HG03280 (cell line): ENCODE measurements around the gene BEND3.
"Not testable (repeated sequence)": the region's sequence is repeated elsewhere in the genome, so short reads cannot be mapped to it uniquely, and the experiment has no call there.

Experiments used
- ATAC-seq: cut with Tn5 transposase; IDR thresholded peaks from one replicate; pipeline ENCODE4 v1.9.1; 2021; ENCODE audit warnings: mild to moderate bottlenecking, moderate library complexity; ENCODE audit not compliant: unreplicated experiment

Gene BEND3

GRCh38 chr6:107114926-107115694 lies at the start of gene BEND3:
Gene BEND3, minus strand, starts transcription at chr6:107115515. Its CDS starts 16,230 bp downstream, at chr6:107099285.
- ATAC-seq: peak; percentile 33

GRCh38 chr6:107164299-107164698 lies 49.0 kb upstream of the BEND3 start:
- ATAC-seq: not testable (repeated sequence)

DNA sequence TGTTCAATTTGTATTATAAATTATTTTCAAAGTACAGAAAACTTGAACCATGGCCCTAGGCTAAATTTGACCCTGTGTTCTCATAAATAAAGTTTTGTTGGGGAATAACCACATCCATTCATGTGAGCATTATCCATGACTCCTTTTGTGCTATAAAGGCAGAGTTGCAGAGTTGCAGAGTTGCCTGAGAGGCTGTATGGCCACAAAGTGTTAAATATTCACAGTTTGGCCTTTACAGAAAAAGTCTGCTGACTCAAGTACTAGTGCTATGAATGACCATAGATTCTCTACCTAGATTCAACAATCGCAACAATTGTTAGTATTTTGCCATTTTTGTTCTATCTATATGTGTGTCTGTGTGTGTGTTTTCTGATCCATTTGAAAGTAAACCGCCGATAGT lies 46.2 kb upstream of the BEND3 start:
- ATAC-seq: no peak

GRCh38 chr6:107156617-107157016 lies 41.3 kb upstream of the BEND3 start:
- no peak for ATAC-seq

DNA sequence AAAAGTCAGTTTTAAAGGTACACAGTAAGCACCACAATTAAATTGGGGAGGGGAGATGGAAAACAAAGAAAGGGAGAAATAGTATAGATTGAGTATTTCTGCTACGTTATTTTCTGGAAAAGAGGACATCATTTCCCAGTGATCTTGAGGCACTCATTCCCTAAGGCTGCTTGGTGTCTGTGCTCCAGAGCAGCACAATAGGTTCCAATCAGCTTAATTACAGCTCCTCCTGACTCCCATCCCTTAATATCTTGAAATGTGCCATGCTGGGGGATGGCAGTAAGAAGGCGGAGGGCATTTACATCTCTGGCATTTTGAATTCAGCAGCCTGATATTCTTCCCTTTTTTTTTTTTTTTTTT lies 39.5 kb upstream of the BEND3 start:
- ATAC-seq: no peak

- ATAC-seq: no peak
Measured at GRCh38 chr6:107154131-107154800, 39.0 kb upstream of the BEND3 start.

GRCh38 chr6:107152638-107153430 lies 37.5 kb upstream of the BEND3 start:
- no peak for ATAC-seq

- ATAC-seq: no peak
Measured at GRCh38 chr6:107144666-107145065, 29.4 kb upstream of the BEND3 start.

DNA sequence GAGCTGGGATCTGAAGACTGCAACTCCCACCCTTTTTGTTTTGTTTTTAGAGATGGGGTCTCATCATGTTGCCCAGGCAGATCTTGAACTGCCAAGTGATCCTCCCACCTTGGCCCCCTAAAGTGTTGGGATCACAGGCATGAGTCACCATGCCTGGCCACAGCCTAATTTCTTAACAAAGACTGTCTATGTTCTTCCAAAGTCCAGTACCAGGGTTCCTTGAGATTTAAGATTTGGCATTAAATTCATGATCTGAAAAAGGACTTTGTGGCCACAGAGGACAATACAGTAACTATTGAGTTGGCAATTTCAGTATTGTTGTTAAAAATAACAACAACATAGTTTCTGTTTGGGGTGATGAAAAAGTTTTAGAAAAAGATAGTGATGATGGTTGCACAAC lies 28.7 kb upstream of the BEND3 start:
- ATAC-seq: no peak

- ATAC-seq: no peak
Measured at GRCh38 chr6:107140581-107140980, 25.3 kb upstream of the BEND3 start.

DNA sequence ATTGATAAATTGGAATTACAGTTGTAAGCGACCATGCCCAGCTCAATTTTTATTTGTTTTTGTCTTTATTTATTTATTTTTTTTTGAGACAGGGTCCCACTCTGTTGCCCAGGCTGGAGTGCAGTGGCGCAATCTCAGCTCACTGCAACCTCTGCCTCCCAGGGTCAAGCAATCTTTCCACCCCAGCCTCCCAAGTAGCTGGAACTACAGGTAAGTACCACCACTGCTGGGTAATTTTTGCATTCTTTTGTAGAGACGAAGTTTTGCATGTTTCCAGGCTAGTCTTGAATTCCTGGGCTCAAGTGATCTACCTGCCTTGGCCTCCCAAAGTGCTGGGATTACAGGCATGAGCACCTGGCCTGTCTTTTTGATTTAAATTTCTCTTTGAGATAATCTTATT lies 21.0 kb upstream of the BEND3 start:
- ATAC-seq: not testable (repeated sequence)

GRCh38 chr6:107135048-107135680 lies 19.8 kb upstream of the BEND3 start:
- ATAC-seq: not testable (repeated sequence)

- ATAC-seq: no peak
Measured at GRCh38 chr6:107132330-107132954, 17.1 kb upstream of the BEND3 start.

GRCh38 chr6:107129370-107129925 lies 14.1 kb upstream of the BEND3 start:
- no peak for ATAC-seq

DNA sequence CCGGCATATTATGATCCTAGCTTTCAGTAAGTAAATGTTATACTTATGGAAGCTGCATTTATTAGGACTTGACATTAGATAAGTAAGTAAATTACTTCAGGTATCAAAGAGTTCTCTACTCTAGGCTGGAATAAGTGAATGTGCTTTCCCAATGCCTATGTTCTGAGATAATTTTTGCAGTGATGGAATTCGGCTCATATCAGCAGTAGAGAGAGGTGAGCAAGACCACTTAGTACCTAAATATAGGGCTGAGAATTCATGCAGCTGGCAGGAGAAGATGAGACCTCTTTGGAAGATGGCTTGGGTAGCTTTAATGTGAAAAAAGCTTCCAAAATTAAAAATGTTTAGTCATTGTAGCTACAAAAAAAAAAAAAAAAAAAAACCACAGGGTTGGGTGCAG lies 13.3 kb upstream of the BEND3 start:
- no peak for ATAC-seq

- ATAC-seq: no peak
Measured at GRCh38 chr6:107128175-107128574, 12.9 kb upstream of the BEND3 start.

DNA sequence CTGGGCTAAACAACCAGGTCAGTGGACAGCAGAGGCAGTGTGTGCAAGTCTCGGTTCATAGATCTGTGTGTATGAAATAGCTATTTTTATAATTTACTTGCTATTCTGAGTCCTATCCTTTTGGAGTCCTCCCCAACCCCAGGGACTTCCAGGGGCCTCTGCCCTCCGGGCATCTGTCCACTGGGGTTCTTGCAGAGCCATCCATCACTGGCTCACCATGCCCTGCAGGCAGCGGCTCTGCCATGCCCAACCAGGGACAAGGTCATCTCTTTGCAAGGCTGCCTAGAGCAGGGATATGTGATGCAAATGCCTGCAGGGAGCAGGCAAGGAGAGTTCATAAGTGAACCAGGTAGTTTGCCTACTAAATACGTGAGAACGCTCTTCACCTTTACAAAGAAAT lies 10.5 kb upstream of the BEND3 start:
- no peak for ATAC-seq

DNA sequence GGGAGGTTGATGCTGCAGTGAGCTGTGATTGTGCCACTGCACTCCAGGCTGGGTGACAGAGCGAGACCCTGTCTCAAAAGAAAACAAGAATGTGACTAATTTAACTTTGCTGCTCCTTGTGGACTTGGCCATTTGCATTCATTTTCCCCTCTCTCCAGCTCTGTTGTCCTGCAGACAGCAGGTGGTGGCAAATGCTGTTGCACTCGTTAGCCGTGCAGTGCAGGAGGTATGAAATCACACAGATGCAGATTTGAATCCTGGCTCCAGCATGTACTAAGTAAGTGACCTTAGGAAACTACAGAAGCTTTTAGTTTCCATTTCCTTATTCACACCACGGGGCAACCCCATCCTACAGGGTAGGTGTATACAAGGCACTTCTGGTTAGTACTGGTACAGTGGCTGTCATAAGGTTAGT lies 9.6 kb upstream of the BEND3 start:
- no peak for ATAC-seq

DNA sequence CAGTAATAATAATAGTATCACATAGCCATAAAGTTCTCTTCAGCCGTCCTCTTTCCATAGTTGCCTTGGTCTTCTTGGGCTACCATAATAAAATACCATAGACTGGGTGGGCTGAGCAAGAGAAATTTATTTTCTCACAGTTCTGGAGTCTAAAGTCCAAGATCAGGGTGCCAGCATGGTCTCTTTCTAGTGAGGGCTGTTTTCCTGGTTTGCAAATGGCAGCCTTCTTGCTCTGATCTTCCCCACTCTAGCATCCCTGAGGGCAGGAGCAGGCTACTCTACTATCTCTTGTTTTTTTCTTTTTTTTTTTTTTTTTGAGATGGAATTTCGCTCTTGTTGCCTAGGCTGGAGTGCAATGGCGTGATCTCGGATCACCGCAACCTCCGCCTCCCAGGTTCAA lies 8.2 kb upstream of the BEND3 start:
- no peak for ATAC-seq

DNA sequence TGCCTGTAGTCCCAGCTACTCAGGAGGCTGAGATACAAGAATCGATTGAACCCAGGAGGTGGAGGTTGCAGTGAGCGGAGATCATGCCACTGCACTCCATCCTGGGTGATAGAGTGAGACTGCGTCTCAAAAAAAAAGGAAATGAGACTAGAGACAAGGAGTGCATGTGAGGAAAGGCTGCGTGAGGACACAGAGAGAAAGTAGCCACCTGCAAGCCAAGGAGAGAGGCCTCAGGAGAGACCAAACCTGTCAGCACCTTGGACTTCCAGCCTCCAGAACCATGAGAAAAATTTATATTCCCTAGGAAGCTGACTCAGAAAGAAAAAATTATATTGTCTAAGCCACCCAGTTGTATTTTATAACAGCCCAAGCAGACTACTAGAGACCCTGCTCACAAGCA lies 7.4 kb upstream of the BEND3 start:
- no peak for ATAC-seq
